Panc1 (cell line): ENCODE data around the gene CAMK2B. TPM values are rescaled to one million over a fixed set of nuclear protein-coding genes. Genes with fewer than 3 reads are reported as not detected.

Source experiments
- ATAC-seq: fragments of 200-7000 bp; cut with Tn5 transposase; 2 replicates; pipeline ENCODE4 v1.9.1; 2020; ENCODE audit warnings: mild to moderate bottlenecking, moderate library complexity
- BruUV-seq: library from RNA; stranded (reverse); fragments of 400-500 nt; replicated peaks from 2 replicates; lab custom pipeline; 2021; lab: Mats Ljungman, UMichigan
- CTCF ChIA-PET: fragments of 300-600 bp; sonication (Branson Sonifier 250); formaldehyde crosslinking; loops from one replicate; lab custom pipeline; 2022; ENCODE audit warnings: antibody characterized with exemption; lab: Charles Lee
- POLR2A ChIA-PET: fragments of 300-600 bp; sonication (Branson Sonifier 250); formaldehyde crosslinking; loops from one replicate; lab custom pipeline; 2022; ENCODE audit warnings: antibody characterized with exemption; lab: Charles Lee
- DNase-seq: peaks from one replicate; pipeline ENCODE4 v3.0.0-alpha.2; 2010; ENCODE audit warnings: low read depth, low spot score
- H3K27ac ChIP-seq: 2 replicates; pipeline ENCODE4 v1.5.1; 2011; ENCODE audit warnings: mild to moderate bottlenecking, low read length, inconsistent platforms
- H3K27me3 ChIP-seq: fragments of 200-500 bp; sonication (Bioruptor generic); 2 replicates; pipeline ENCODE4 v1.6.0; 2014; ENCODE audit warnings: low read length, inconsistent platforms; ENCODE audit not compliant: control insufficient read depth, insufficient read depth
- H3K36me3 ChIP-seq: fragments of 200-500 bp; sonication (Bioruptor generic); 2 replicates; pipeline ENCODE4 v1.5.1; 2014; ENCODE audit warnings: inconsistent platforms, mild to moderate bottlenecking, low read length, moderate library complexity; ENCODE audit not compliant: control insufficient read depth, insufficient read depth
- H3K4me1 ChIP-seq: 2 replicates; pipeline ENCODE4 v1.5.1; 2011; ENCODE audit warnings: inconsistent platforms, mild to moderate bottlenecking, low read length, moderate library complexity; ENCODE audit not compliant: control insufficient read depth, insufficient read depth
- H3K4me3 ChIP-seq, 2 experiments: 2 replicates each; pipeline ENCODE4 v1.5.1; 2011 to 2012; ENCODE audit warnings: low read depth in 2 of 2, low read length in 2 of 2, mild to moderate bottlenecking in 2 of 2, inconsistent platforms in 1 of 2, moderate library complexity in 1 of 2
- H3K9me3 ChIP-seq: fragments of 200-500 bp; sonication (Bioruptor generic); 2 replicates; pipeline ENCODE4 v1.5.1; 2014; ENCODE audit warnings: low read depth, mild to moderate bottlenecking, inconsistent platforms, low read length, moderate library complexity; ENCODE audit not compliant: control insufficient read depth, insufficient read depth
- CTCF ChIP-seq: fragments of 450-650 bp; IDR thresholded peaks from 2 replicates; pipeline ENCODE4 v1.5.1; 2017; ENCODE audit warnings: mild to moderate bottlenecking
- POLR2AphosphoS5 ChIP-seq: IDR thresholded peaks from 2 replicates; pipeline ENCODE4 v1.6.1; 2012; ENCODE audit warnings: mild to moderate bottlenecking, low read depth, low read length, moderate library complexity
- REST ChIP-seq, 2 experiments: IDR thresholded peaks; 2 replicates each; pipeline ENCODE4 v1.6.1; 2011 to 2012; ENCODE audit warnings: low read depth in 2 of 2, control low read depth in 1 of 2, low read length in 1 of 2, mild to moderate bottlenecking in 1 of 2, moderate library complexity in 1 of 2; ENCODE audit not compliant: insufficient read depth in 1 of 2
- SIN3A ChIP-seq: IDR thresholded peaks from 2 replicates; pipeline ENCODE4 v1.6.1; 2012; ENCODE audit warnings: low read depth, mild to moderate bottlenecking, low read length, moderate library complexity, borderline replicate concordance; ENCODE audit not compliant: insufficient read depth
- TCF7L2 ChIP-seq: IDR thresholded peaks from 2 replicates; pipeline ENCODE4 v1.6.1; 2011; ENCODE audit warnings: mild to moderate bottlenecking, low read depth, low read length, inconsistent platforms
- in situ Hi-C: cut with HindIII; loops from 2 replicates; pipeline ENCODE4 v1.10.0; 2016; ENCODE audit warnings: low sequenced_read_pairs, low pct_unique_long_range_greater_than_20kb
- intact Hi-C: fragments of 100-400 bp; cut with micrococcal nuclease; formaldehyde crosslinking; loops from one replicate; pipeline ENCODE4 v1.10.0; 2022; ENCODE audit not compliant: unreplicated experiment
- total RNA-seq: library from RNA; stranded (reverse); gene quantifications from one replicate; pipeline ENCODE4 v1.2.1, GENCODE V29; 2021; ENCODE audit not compliant: unreplicated experiment

Gene CAMK2B
- total RNA-seq, 1 experiment from 2014 or later = 0.26 TPM

- Histone ChIP-seq H3K27me3 (peaks cover 10% of the 10 kb centered on the region), H3K4me3 (no peak overlapping the region), H3K27ac (no peak overlapping the region), H3K4me1 (no peaks in the 10 kb centered on the region), H3K36me3 (no peaks in the 10 kb centered on the region), H3K9me3 (no peaks in the 10 kb centered on the region)
- ATAC-seq (no peak), DNase-seq (no peak)
- no peak for TF ChIP-seq REST (IDR thresholded peaks at IDR 0.05; ENCODE audit: insufficient read depth in 1 of 2, low read depth in 2 of 2, low read length in 1 of 2)
- no peak for TF ChIP-seq CTCF
- no peak for TF ChIP-seq SIN3A
- TF ChIP-seq POLR2AphosphoS5 = no peak
- TF ChIP-seq TCF7L2 = no peak
- no TSS peak for BruUV-seq
- CTCF ChIA-PET = no interaction called here
- POLR2A ChIA-PET = interaction anchor here (0.6 kb wide), 1 partner anchor 42 kb away, joined by 3 read pairs; no protein-coding TSS in a partner anchor
- intact Hi-C loops = no loop called here
- in situ Hi-C loops = no loop called here
Observed at GRCh38 chr7:44320794-44321371, 4.5 kb downstream of the CAMK2B start.

- H3K9me3 ChIP-seq = no peaks in the 10 kb centered on the region
- no TSS peak for BruUV-seq
- no peak for ATAC-seq
- intact Hi-C loops = no loop called here
- H3K4me1 ChIP-seq = no peaks in the 10 kb centered on the region
- H3K4me3 ChIP-seq = no peak overlapping the region
- H3K36me3 ChIP-seq = no peaks in the 10 kb centered on the region
- H3K27me3 ChIP-seq = peaks cover 10% of the 10 kb centered on the region
- DNase-seq = no peak
- CTCF ChIA-PET = no interaction called here
- POLR2A ChIA-PET = interaction anchor here (0.6 kb wide), 1 partner anchor 41 kb away, joined by 3 read pairs; no protein-coding TSS in a partner anchor
- TF ChIP-seq POLR2AphosphoS5 = no peak
- no peak for TF ChIP-seq TCF7L2
- no peak for TF ChIP-seq REST (IDR thresholded peaks at IDR 0.05; ENCODE audit: insufficient read depth in 1 of 2, low read depth in 2 of 2, low read length in 1 of 2)
- no peak for TF ChIP-seq CTCF
- no peak for TF ChIP-seq SIN3A
- H3K27ac ChIP-seq = no peak overlapping the region
- in situ Hi-C loops = no loop called here
Observed at GRCh38 chr7:44320141-44320540, 5.3 kb downstream of the CAMK2B start.
